Mesenchymal stem cell (in vitro differentiated cells and primary cell): ENCODE results near the gene TNFSF9.

Experiments used
- DNase-seq: peaks from one replicate; pipeline ENCODE4 v3.0.0-alpha.2; 2013
- H2AFZ ChIP-seq: one replicate; pipeline ENCODE4 v1.6.1; 2013; ENCODE audit warnings: low read depth, mild to moderate bottlenecking, control low read depth, inconsistent platforms, low read length, moderate library complexity
- H2AK5ac ChIP-seq: 2 replicates; pipeline ENCODE4 v1.6.1; 2013; ENCODE audit warnings: low read length, moderate library complexity, mild to moderate bottlenecking, inconsistent platforms; ENCODE audit not compliant: severe bottlenecking
- H2BK120ac ChIP-seq: one replicate; pipeline ENCODE4 v1.6.1; 2013; ENCODE audit warnings: low read depth, mild to moderate bottlenecking, inconsistent platforms, low read length, moderate library complexity
- H2BK12ac ChIP-seq, 2 experiments: one replicate each; pipeline ENCODE4 v1.6.1; 2013; ENCODE audit warnings: inconsistent platforms in 2 of 2, low read length in 2 of 2, mild to moderate bottlenecking in 2 of 2, moderate library complexity in 2 of 2, control low read depth in 1 of 2
- H2BK15ac ChIP-seq: one replicate; pipeline ENCODE4 v1.6.1; 2013; ENCODE audit warnings: mild to moderate bottlenecking, low read depth, inconsistent platforms; ENCODE audit not compliant: poor library complexity, severe bottlenecking
- H2BK5ac ChIP-seq: 2 replicates; pipeline ENCODE4 v1.6.1; 2013; ENCODE audit warnings: low read depth, mild to moderate bottlenecking, low read length, control low read depth, inconsistent platforms; ENCODE audit not compliant: poor library complexity, severe bottlenecking
- H3K14ac ChIP-seq, 2 experiments: one replicate each; pipeline ENCODE4 v1.6.1; 2013; ENCODE audit warnings: inconsistent platforms in 2 of 2, low read length in 2 of 2, control low read depth in 1 of 2, mild to moderate bottlenecking in 1 of 2, moderate library complexity in 1 of 2
- H3K18ac ChIP-seq, 2 experiments: one replicate each; pipeline ENCODE4 v1.6.1; 2013; ENCODE audit warnings: inconsistent platforms in 2 of 2, low read length in 2 of 2, control low read depth in 1 of 2, low read depth in 1 of 2, mild to moderate bottlenecking in 1 of 2
- H3K23ac ChIP-seq, 2 experiments: one replicate each; pipeline ENCODE4 v1.6.1; 2013; ENCODE audit warnings: inconsistent platforms in 2 of 2, low read length in 2 of 2, mild to moderate bottlenecking in 2 of 2, moderate library complexity in 2 of 2, control low read depth in 1 of 2
- H3K27ac ChIP-seq: 2 replicates; pipeline ENCODE4 v1.5.1; 2013; ENCODE audit warnings: mild to moderate bottlenecking, moderate library complexity, low read length, control low read depth, inconsistent platforms; ENCODE audit not compliant: poor library complexity, severe bottlenecking
- H3K27me3 ChIP-seq, 2 experiments: 2 replicates each; pipeline versions ENCODE4 v1.6.1 to v1.7.0; 2013; ENCODE audit warnings: low read length in 2 of 2, mild to moderate bottlenecking in 2 of 2, moderate library complexity in 2 of 2, control low read depth in 1 of 2, inconsistent platforms in 1 of 2; ENCODE audit not compliant: control insufficient read depth in 1 of 2, insufficient read depth in 1 of 2
- H3K36me3 ChIP-seq, 2 experiments: 2 replicates each; pipeline versions ENCODE4 v1.6.1 to v1.7.0; 2013; ENCODE audit warnings: low read length in 2 of 2, control low read depth in 1 of 2, inconsistent platforms in 1 of 2, low read depth in 1 of 2, mild to moderate bottlenecking in 1 of 2; ENCODE audit not compliant: insufficient read depth in 2 of 2, control insufficient read depth in 1 of 2
- H3K4ac ChIP-seq, 2 experiments: one replicate each; pipeline ENCODE4 v1.6.1; 2013; ENCODE audit warnings: inconsistent platforms in 2 of 2, low read length in 2 of 2, mild to moderate bottlenecking in 2 of 2, moderate library complexity in 2 of 2, control low read depth in 1 of 2, low read depth in 1 of 2
- H3K4me1 ChIP-seq: 2 replicates; pipeline ENCODE4 v1.6.1; 2013; ENCODE audit warnings: low read depth, low read length, control low read depth; ENCODE audit not compliant: control insufficient read depth, insufficient read depth
- H3K4me2 ChIP-seq: 2 replicates; pipeline ENCODE4 v1.6.1; 2013; ENCODE audit warnings: low read length, mild to moderate bottlenecking, inconsistent platforms; ENCODE audit not compliant: poor library complexity, severe bottlenecking
- H3K4me3 ChIP-seq, 2 experiments: 2 replicates each; pipeline versions ENCODE4 v1.5.1 to v1.7.0; 2013; ENCODE audit warnings: low read length in 2 of 2, mild to moderate bottlenecking in 2 of 2, control low read depth in 1 of 2, low read depth in 1 of 2; ENCODE audit not compliant: insufficient read depth in 1 of 2
- H3K79me1 ChIP-seq: replicated peaks from 2 replicates; pipeline ENCODE4 v1.6.1; 2013; ENCODE audit warnings: mild to moderate bottlenecking, control low read depth, low read length, inconsistent platforms; ENCODE audit not compliant: poor library complexity, severe bottlenecking
- H3K9ac ChIP-seq: 2 replicates; pipeline ENCODE4 v1.7.0; 2013; ENCODE audit warnings: mild to moderate bottlenecking, low read length, moderate library complexity
- H3K9me3 ChIP-seq: 2 replicates; pipeline ENCODE4 v1.7.0; 2013; ENCODE audit warnings: mild to moderate bottlenecking, low read length; ENCODE audit not compliant: control insufficient read depth
- H4K8ac ChIP-seq: one replicate; pipeline ENCODE4 v1.6.1; 2013; ENCODE audit warnings: inconsistent platforms, mild to moderate bottlenecking, low read length, moderate library complexity
- H4K91ac ChIP-seq: one replicate; pipeline ENCODE4 v1.6.1; 2013; ENCODE audit warnings: mild to moderate bottlenecking, low read length, inconsistent platforms
- WGBS: methylation state at CpG from one replicate; pipeline ENCODE4 v1.1.7; 2013; ENCODE audit warnings: mixed read lengths; 5-methylcytosine and 5-hydroxymethylcytosine counted together

Gene TNFSF9

DNA sequence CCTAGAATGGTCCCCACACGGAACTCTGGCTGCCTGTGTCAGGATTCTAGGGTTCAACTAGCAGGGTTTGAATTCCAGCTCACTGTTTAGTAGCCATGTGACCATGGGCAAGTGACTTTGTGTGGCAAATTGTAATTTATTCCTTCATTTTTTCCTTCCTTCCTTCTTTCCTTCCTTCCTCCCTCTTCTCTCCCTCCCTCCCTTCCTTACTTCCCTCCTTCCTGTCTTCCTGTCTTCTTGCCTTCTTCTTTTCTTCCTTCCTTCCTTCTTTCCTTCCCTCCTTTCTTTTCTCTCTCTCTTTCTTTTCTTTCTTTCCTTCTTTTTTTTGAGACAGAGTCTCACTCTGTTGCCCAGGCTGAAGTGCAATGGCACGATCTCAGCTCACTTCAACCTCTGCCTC is 40.7 kb upstream of the TNFSF9 start:
- no peak overlapping the region for H3K4ac ChIP-seq
- H3K18ac ChIP-seq, result no peak overlapping the region
- H2BK15ac ChIP-seq, result no peak overlapping the region
- H2BK12ac ChIP-seq, result no peak overlapping the region
- no peak overlapping the region for H2AFZ ChIP-seq
- no peak overlapping the region for H4K8ac ChIP-seq
- no peak overlapping the region for H3K27ac ChIP-seq
- no peak overlapping the region for H2BK120ac ChIP-seq
- DNase-seq, result no peak
- H3K4me1 ChIP-seq, result no peaks in the 10 kb centered on the region
- H3K27me3 ChIP-seq, result peaks cover 12% of the 10 kb centered on the region in 2 experiments
- H3K79me1 ChIP-seq, result no peaks in the 10 kb centered on the region
- peaks cover 12% of the 10 kb centered on the region for H3K9me3 ChIP-seq
- H3K4me2 ChIP-seq, result no peak overlapping the region
- H3K4me3 ChIP-seq, result no peak overlapping the region
- WGBS, result 86% methylated on average over 2 of the region's 2 CpGs
- no peak overlapping the region for H3K14ac ChIP-seq
- H3K36me3 ChIP-seq, result no peaks in the 10 kb centered on the region
- H4K91ac ChIP-seq, result no peak overlapping the region
- H2AK5ac ChIP-seq, result no peak overlapping the region
- no peak overlapping the region for H3K9ac ChIP-seq
- H2BK5ac ChIP-seq, result no peak overlapping the region
- no peak overlapping the region for H3K23ac ChIP-seq

DNA sequence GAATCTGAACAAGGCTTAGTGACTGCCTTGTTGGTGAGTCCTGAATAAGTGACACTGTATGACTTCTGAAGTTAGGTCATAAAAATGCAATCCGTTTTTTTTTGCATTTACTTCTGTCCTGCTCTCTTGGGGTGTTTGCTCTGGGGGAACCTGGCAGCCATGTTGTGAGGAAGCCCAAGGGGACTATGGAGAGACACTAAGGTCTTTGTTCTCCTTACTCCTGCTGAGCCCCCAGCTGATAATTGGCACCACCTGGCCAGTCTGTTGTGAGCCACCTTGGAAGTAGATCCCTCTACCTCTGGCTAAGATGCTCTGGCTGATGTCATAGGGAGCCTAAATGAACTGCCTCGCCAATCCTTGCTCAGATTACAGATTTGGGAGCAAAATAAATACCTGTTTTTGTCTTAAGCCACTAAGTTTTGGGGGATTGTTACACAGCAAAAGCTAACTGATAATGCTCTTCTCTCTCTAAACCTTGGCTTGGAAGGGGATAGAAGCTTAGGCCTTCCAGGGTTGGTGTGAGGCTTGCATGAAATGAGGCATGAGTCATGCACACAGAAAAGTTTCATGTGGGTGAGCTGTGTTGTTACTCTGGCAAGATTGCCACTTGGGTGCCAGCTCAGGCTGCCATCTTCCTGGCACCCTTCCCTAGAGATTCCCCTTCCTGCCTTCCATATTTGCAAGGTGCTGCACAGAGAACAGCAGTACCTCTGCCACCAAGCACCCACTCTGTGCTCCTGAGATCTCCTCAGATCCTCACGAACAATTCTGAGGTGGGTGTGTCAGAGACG is 38.8 kb upstream of the TNFSF9 start:
- Histone ChIP-seq H3K4me1 (no peaks in the 10 kb centered on the region), H3K9me3 (peaks cover 12% of the 10 kb centered on the region), H2BK15ac (no peak overlapping the region), H3K36me3 (peaks cover 0 to 8% of the 10 kb centered on the region in 2 experiments), H3K79me1 (no peaks in the 10 kb centered on the region), H4K8ac (no peak overlapping the region), H3K23ac (no peak overlapping the region), H2AFZ (no peak overlapping the region), H3K18ac (no peak overlapping the region), H2BK120ac (no peak overlapping the region), H3K4me2 (no peak overlapping the region), H2BK5ac (no peak overlapping the region), H3K14ac (no peak overlapping the region), H3K4me3 (no peak overlapping the region), H3K4ac (no peak overlapping the region), H4K91ac (no peak overlapping the region), H3K9ac (no peak overlapping the region), H3K27ac (no peak overlapping the region), H2AK5ac (no peak overlapping the region), H2BK12ac (no peak overlapping the region), H3K27me3 (peaks cover 12% of the 10 kb centered on the region in 2 experiments)
- DNase-seq, result no peak
- 59% methylated on average over 4 of the region's 4 CpGs for WGBS

DNA sequence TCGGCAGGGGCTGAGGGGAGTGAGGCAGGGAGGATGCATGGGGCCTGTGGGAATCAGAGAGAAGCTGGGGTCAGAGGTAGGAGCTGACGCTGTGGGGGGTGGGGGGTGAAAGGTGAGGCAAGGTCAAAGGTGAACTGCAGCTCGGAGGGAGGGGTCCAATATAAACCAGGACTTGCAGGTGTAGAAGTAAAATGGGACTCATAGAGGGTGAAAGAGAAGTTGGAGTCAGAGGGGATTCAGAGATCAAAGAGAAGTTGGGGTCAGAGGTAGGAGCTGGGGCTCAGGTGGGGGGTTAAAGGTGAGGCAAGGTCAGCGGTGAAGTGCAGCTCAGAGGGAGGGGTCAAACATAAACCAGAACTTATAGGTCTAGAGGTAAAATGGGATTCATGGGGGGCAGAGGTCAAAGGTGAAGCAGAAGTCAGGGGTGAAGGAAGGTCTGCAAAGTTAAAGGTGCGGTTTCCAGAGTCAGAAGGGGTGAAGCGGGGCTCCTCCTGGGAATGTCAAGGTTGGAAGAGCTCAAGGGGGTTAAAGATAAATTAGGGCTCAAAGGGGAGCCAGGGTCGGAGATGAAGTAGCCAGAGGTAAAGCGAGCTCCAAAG is 36.3 kb upstream of the TNFSF9 start:
- peaks cover 14 to 22% of the 10 kb centered on the region in 2 experiments for H3K27me3 ChIP-seq
- no peak overlapping the region for H2BK5ac ChIP-seq
- H3K4me3 ChIP-seq, result no peak overlapping the region
- H2BK120ac ChIP-seq, result no peak overlapping the region
- H3K18ac ChIP-seq, result no peak overlapping the region
- peaks cover 0 to 8% of the 10 kb centered on the region in 2 experiments for H3K36me3 ChIP-seq
- DNase-seq, result no peak
- H4K8ac ChIP-seq, result no peak overlapping the region
- H3K4me2 ChIP-seq, result no peak overlapping the region
- H2AK5ac ChIP-seq, result no peak overlapping the region
- 78% methylated on average over 8 of the region's 8 CpGs for WGBS
- no peaks in the 10 kb centered on the region for H3K79me1 ChIP-seq
- H3K14ac ChIP-seq, result no peak overlapping the region
- H4K91ac ChIP-seq, result no peak overlapping the region
- no peak overlapping the region for H3K23ac ChIP-seq
- no peak overlapping the region for H2BK12ac ChIP-seq
- no peak overlapping the region for H2BK15ac ChIP-seq
- H3K4me1 ChIP-seq, result no peaks in the 10 kb centered on the region
- H3K9ac ChIP-seq, result no peak overlapping the region
- H2AFZ ChIP-seq, result no peak overlapping the region
- H3K4ac ChIP-seq, result no peak overlapping the region
- peaks cover 12% of the 10 kb centered on the region for H3K9me3 ChIP-seq
- H3K27ac ChIP-seq, result no peak overlapping the region

DNA sequence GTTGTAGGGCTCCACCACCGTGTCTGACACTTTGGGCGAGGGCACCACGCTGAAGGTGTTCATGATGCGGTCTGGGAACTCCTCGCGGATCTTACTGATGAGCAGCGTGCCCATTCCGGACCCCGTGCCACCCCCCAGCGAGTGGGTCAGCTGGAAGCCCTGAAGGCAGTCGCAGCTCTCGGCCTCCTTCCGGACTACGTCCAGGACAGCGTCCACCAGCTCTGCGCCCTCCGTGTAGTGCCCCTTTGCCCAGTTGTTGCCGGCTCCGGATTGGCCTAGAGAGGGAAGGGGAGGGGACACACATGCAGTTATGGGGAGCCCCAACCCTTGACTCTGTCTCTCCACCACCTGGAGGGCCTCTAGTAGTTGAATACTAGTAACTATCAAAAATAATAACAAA is 34.9 kb upstream of the TNFSF9 start:
- Histone ChIP-seq H3K79me1 (no peaks in the 10 kb centered on the region), H2BK15ac (no peak overlapping the region)
- DNase-seq, result no peak

More for the DNA sequence above, 34.9 kb upstream of the TNFSF9 start:
- no peak overlapping the region for H3K23ac ChIP-seq
- H2AK5ac ChIP-seq, result no peak overlapping the region
- peaks cover 12% of the 10 kb centered on the region for H3K9me3 ChIP-seq
- H3K4ac ChIP-seq, result no peak overlapping the region
- H2BK120ac ChIP-seq, result no peak overlapping the region
- H4K91ac ChIP-seq, result no peak overlapping the region
- H3K4me3 ChIP-seq, result no peak overlapping the region
- H3K18ac ChIP-seq, result no peak overlapping the region
- no peak overlapping the region for H4K8ac ChIP-seq
- no peak overlapping the region for H3K4me2 ChIP-seq
- no peak overlapping the region for H3K14ac ChIP-seq
- peaks cover 0 to 11% of the 10 kb centered on the region in 2 experiments for H3K36me3 ChIP-seq
- no peak overlapping the region for H2BK5ac ChIP-seq
- no peak overlapping the region for H2BK12ac ChIP-seq
- no peaks in the 10 kb centered on the region for H3K4me1 ChIP-seq
- peaks cover 17 to 28% of the 10 kb centered on the region in 2 experiments for H3K27me3 ChIP-seq
- WGBS, result 96% methylated on average over 15 of the region's 19 CpGs
- no peak overlapping the region for H3K27ac ChIP-seq
- no peak overlapping the region for H3K9ac ChIP-seq
- H2AFZ ChIP-seq, result no peak overlapping the region
